GM21717 (cell line): Measurements from ENCODE around the gene RNF215.
"Not testable (repeated sequence)": the region's sequence is repeated elsewhere in the genome, so short reads cannot be mapped to it uniquely, and the experiment has no call there.

Experiments used
- ATAC-seq: cut with Tn5 transposase; IDR thresholded peaks from one replicate; pipeline ENCODE4 v1.9.1; 2021; ENCODE audit warnings: mild to moderate bottlenecking, moderate library complexity; ENCODE audit not compliant: unreplicated experiment

The RNF215 gene

DNA sequence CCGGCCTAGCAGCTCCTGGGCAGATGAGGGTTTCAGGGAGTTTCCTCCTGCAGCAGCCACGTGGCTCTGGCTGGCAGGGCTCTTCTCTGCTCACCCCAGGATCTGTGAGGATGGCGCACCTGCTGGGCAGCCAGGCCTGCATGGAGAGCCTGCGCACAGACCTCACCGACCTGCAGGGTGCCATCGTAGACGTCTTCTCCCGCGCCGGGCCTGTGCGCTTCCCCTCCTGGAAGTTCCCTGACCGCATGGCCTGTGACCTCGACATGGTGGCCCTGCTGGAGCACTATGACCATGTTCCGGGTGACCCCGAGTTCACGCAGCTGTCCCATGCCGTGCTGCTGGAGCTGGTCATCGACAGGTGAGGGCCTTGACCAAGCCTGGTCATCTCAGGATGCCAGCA lies 21.3 kb downstream of the RNF215 start:
- no peak for ATAC-seq

DNA sequence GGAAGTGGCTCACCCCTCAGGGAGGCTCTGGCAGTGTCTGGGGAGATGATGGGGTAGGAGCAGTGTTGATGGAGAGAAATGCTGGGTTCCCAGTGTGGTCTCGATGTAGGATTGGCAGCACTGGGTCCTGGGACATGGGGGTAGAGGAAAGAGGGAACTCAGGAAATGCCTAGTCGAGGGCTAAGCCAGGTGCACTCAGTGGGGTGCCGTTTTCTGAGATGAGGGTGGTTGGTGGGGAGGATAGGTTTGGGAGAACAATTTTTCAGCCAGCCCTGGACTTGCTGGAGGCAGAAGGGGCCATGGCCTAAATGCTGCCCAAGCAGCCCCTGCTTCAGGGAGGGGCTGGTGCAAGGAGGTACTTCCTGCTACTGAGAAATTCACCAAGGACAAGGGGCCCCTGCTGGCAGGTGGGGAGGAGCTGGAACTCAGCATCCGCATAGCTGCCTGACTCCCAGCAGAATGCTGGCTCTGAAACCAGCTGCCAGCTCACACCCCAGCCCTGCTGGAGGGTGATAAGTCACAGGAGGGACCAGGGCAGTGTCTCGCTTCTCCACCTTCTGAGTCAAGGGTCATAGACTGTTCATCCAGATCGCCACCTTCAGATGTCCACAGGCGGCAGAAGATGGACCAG lies 24.4 kb downstream of the RNF215 start:
- ATAC-seq = no peak

DNA sequence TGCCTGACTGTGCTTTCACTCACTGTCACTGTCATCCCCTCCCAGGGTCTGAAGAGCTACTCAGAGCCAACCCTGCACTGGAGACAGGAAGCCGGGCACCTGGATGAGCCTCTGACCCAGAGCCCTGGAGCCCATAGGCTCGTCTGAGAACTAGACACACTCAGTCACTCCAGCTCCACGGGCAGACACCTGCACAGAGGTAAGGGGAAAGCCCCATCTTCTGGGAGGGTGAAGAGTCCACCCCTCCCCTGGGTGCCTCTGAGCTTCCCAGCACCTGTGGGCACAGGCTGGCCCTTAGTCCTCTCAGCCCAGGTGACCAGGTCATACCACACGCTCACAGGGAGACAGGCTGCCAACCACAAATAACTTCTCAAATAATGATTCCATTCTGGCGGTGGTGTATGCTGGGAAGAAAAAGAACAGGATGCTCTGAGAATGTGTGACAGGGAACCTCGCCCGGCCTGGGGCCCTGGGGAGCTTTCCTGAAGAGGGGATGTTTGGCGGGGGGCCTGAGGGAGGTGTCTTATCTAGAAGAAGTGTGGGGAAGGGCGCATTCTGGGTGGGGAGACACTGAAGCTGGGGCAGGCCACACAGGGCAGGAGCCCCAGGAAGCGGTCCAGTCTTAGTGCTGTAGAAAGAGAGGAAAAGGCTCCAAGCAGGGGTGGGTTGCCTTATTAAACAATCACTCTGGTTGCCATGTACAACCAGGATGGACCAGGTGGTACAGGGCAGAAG lies 25.1 kb downstream of the RNF215 start:
- ATAC-seq = no peak

DNA sequence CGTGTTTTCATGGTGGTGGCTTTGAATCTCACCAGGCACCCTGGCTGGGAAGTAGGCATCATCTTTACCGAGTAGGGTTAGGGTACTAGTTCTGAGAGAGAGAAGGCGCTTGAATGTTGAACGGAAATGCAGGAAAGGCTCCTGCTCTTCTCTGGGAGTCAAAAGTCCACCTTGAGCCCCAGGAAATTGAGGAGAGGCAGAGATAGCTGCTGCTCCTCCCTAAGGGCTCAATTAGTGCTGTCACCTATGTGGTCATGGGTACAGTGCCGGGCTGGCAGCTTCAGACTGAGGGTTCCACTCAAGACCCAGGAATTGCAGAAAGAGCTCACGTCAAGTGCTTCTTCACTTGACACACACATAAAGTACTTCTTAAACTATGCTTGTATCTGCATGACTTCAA lies 28.7 kb downstream of the RNF215 start:
- no peak for ATAC-seq

DNA sequence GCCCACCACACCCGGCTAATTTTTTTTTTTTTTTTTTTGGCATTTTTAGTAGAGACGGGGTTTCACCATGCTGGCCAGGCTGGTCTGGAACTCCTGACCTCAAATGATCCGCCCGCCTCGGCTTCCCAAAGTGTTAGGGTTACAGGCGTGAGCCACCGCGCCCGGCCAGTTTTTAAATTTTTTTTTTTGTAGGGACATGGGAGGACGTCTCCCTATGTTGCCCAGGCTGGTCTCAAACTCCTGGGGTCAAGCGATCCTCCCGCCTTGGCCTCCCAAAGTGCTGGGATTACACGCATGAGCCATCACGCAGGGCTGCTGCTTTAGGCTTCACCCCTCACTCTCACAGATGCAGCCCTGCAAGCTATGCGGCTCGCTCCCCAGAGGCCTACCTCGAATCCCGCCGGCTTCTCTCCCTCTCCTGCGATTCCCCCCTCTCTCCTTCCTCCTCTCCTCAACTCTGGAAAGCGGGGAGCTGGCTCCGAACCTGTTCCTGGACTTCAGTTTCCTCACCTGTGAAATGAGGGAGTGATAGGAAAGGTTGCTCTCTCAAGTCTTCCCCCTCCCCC lies 29.5 kb downstream of the RNF215 start:
- ATAC-seq = no peak

DNA sequence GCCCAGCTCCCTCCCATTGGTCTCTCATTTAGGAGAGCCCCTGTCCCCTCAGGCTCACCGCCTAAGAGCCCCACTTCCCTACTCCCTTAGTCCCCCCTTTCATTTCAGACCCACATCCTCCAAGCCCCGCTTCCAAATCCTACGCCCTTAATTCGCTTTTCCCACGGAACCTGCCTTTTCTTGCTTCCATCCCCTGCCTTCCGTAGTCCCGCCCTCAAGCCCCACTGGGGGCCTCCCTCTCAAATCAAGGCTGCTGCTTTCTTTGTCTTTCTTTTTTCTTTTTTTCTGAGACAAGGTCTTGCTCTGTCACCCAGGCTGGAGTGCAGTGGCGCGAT lies 30.0 kb downstream of the RNF215 start:
- ATAC-seq = no peak

DNA sequence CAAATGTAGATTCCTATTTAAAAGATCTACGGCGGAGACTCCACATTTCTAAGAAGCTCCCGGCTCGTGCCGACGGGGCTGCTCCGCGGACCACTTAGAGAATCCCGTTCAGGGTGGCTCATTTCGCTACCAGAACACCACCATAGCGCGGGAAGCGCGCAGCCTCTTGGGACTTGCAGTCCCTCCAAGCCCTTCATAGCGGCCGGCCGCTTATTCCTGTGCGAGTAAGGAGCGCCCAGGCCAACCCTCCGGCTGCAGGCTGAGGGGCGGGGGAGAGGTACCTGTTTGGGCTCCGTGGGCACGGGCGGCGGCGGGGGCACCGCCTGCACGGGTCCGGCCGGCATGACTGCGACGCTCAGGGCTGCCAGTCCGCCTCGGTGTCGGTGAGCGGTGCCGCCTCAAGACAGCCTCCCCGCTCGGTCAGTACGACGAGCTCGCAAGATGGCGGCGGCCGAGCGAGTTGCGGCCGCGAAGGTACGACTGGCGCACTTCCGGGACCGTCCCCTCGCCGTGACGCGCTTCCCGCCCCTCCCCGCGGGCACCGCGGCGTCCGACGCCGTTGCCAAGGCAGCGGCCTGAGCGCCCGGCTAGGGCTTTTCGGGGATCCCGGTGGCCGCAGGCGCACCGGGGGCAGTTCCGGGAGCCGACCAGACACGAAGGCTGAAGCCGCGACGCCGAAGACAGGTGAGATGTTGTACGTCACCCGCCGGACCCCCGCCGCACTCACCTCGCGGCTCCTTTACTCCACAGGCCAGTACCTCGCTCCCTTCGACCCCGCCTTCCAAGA lies 30.6 kb downstream of the RNF215 start, which contains the start of the genes CCDC157 and SF3A1:
TSS of gene CCDC157 (plus strand) at position 559 of the 787 bp plus-strand sequence. CDS start 8,994 bp downstream, outside the sequence.
TSS of gene SF3A1 (minus strand) at position 446 of the 787 bp plus-strand sequence. CDS start at position 344, 102 bp downstream.
- peak; percentile 81 for ATAC-seq

DNA sequence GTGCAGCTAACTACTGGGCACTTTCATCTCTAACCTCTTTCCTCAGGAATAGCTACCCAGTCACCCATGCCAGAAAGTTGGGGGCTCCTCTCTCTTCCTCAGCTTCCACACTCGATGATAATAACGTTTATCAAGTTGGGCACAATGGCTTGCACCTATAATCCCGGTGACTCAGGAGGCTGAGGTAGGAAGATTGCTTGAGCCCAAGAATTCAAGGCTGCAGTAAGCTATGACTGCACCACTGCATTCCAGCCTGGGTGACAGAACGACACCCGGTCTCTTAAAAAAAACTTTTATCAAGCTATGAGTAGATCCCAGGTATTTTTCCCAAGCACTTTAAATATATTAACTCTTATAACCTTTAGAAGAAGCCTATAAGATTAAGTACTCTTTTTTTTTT lies 32.6 kb downstream of the RNF215 start:
- ATAC-seq = no peak

DNA sequence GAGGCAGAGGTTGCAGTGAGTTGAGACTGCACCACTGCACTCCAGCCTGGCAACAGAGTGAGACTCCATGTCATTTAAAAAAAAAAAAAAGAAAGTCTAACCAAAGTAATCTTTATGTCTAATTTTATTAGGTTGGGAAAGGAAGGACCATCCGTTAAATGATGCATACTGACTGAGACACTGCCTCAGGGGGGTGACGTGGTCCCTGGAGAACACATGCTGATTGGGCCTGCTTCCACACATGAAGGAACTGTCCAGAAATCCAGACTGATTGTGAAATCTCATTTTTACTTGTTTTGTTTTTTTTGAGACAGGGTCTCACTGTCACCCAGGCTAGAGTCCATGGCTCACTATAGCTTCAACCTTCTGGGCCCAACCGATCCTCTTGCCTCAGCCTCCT lies 36.0 kb downstream of the RNF215 start:
- no peak for ATAC-seq

DNA sequence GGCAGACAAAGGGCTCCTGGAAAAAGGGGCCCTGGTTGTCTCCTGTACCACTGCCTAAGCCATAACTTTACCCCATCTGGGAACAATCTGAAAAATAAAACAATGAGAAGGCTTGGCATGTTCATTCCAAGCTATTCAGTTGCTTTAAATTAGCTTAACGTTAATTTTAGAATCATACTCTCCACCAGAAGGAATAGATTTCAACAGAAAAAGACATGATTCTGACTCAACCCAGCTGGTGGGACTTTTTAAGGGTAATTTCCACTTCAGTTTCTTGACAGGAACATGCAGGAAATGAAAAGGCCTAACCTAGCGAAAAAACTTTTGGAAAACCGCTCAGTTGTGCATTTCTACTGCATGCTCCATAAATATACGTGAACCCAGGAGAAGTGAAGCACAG lies 38.4 kb downstream of the RNF215 start:
- no peak for ATAC-seq

DNA sequence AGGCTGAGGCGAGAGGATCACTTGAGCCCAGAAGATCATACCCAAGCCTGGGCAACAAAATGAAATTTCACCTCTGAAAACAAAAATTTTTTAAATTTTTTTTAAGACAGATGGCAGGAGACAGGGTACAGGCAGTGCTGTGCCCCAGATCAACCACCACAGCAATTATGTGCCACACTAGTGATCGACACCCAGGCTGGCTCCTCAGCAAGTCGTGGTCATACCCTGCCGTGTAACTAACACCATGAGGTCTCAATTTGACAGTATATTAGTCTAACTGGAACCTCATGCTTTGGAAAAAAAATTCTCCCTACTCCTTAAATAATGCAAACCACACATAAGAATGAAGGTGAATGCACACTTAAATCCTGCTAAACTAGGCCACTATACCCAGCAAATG lies 38.8 kb downstream of the RNF215 start:
- no peak for ATAC-seq

DNA sequence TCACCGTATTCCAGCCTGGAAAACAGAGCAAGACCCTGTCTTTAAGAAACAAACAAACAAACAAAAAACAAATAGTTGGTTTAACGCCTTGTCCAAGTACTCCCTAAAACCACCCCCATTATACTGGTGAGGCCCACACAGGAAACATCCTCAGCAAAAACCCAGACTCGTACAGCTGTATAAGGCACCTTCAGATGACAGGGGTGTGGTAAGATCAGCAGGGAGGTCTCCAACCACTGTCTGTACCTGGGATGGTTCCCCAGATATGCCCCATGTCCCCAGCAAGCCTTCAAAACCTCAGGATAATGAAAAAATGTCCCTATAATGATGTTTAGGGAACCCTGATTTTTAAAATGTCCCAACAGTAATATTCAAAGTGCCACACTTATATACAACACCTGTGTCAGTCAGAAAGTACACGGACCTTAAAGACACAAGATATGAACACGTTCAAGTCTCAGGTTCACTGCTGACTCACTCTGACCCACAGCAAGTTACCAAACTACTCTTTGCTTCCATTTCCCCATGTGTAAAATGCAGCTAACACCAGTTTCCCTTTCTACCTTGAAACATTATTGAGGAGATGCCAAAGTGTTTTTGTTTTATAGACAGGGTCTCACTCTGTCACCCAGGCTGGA lies 39.8 kb downstream of the RNF215 start:
- no peak for ATAC-seq

DNA sequence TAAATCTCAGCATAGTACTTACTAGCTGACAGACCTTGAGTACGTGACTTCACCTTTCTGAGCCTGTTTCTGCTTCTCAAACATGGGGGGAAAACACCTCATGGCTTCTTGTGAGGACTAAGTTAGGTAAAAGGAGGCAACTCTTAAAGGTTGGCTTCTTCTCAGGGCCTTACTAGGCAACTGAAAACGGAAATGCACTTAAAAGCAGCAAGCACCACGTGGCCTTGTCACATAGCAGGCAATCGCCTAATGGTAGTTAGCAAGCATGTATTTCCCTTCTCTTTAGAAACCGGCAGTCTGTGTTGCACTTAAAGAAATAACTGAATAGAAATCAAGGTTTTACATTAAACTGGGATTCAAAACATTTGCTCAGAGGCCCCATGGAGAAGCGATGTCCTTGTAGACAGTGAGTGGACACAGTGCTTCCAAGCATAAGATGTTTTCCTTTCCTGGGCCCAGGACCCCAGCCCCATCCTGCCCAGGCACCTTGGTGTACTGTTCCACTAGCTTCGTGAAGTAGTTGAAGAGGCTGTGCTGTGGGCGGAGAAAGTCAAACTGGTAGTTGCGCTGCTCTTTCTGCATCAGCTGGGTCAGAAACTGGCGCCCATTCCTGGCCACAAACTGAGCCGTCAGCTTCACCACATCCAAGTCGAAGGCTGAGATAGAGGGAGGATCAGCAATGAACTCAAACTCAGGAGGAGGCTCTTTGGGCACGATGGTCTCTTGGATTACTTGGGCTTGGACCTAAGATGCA lies 42.6 kb downstream of the RNF215 start:
- no peak for ATAC-seq

DNA sequence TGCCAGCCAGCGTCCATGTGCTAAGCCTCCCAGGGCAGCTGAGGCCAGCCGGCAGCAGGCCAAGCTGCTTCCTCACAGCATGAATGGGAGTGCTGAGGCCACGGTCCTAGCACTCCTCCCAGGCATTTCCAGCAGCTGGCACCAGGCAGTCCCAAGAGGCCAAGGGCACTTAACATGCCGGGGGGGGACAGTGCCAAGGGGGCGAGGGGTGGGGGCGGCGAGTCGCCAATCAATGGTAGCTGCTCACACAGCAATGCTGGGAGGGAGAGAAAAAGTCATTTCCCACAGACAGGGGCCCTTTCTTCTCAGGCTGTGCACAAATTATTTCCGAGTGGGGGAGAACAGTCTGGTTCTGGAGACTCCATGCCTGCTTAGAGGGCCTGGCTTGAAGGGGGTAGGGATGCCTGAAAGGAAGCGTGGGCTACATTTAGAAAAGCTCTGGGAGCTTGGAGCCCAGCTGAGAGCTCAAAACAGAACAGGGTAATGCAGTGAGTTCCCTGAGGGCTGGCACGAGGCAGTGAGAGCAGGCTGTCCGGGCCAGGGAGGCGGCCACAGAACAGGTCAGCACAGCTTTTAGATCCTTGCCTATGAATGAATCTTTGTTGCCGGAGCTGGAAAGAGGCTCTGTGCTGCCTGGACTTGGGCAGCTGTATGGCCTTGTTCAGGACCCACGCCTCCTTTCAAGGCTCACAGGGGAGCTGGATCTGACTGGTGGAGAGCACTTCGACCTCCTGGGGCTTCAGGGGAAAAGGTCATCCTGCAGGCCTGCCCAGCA lies 46.1 kb downstream of the RNF215 start:
- ATAC-seq = no peak

DNA sequence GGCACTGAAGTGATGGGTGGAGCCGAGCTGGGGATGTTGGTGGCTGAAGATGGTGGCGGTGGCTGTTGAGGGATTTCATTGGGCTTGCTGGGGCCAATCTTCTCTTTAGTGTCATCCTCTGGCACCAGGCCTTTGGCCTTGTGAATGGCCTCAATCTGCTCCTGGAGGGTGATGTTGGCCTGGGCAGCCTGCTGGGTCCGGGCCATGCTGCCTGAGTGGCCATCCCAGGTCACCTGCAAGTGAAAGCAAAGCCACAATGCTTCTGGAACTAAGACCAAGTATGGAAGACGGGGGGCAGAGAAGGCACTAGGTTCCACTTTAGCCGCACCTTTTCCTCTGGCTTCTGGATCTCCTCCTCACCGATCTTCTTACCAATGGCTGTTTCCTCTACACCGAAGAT lies 48.4 kb downstream of the RNF215 start:
- ATAC-seq = no peak

DNA sequence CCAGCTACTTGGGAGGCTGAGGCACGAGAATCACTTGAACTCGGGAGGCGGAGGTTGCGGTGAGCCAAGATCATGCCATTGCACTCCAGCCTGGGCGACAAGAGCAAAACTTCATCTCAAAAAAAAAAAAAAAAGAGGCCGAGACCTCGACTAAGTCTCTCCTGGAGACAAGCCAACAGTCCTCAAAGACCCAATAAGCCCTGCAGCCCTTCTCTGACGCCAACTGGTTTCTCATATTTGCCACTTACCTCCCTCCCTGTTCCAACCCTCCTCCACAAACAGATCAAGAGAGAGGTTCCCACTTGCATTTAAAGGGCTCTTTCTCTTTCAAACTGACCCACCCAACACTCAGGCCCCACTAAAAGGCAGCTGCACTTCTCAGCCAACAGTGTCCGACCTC lies 48.9 kb downstream of the RNF215 start:
- ATAC-seq = not testable (repeated sequence)

DNA sequence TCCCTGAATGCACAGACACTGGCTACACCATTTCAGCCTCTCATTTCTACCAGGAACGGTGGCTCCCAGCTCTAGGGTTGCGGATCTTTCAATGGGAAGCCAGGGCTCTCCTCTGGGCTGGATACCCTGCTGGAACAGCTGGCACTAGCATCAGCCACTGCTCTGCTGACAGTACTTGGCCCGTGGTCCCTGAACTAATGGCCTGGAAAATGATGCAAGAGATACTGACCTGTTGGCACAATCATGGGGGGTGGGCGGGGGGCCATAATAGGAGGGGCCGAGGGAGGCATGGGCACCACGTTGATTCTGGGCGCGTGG lies 49.8 kb downstream of the RNF215 start:
- no peak for ATAC-seq

DNA sequence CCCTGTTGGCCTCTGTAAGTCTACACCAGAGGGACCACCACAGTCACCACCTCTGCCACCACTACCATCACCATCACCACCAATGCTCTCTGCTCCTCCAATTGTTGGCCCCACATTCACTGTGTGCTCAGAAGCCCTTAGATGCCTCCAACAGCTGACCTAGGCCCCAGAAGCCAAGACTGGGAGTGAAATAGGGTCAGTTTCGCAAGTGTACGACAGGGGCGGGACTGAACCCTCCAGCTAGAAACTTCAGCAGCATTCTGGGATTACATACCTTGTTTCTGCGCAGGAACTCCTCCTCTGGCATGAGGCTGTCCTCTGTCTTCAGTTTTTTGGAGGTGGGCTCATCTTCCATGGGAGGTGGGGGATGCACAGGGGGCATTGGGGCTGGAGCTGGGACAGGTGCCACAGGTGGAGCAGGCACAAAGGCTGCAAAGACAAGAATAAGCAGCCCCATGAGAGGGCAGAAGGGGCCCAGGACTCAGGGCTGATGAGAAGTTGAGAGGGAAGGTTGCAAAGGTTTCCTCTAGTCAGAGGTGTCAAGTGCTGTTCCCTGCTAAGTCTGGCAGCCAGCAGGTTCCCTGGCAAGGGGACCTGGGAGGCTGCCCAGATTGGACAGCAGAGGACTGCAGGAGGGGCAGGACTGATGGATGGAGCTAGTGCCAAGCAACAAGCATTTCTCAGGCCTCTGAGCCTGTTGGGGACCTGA lies 50.3 kb downstream of the RNF215 start:
- ATAC-seq = no peak

DNA sequence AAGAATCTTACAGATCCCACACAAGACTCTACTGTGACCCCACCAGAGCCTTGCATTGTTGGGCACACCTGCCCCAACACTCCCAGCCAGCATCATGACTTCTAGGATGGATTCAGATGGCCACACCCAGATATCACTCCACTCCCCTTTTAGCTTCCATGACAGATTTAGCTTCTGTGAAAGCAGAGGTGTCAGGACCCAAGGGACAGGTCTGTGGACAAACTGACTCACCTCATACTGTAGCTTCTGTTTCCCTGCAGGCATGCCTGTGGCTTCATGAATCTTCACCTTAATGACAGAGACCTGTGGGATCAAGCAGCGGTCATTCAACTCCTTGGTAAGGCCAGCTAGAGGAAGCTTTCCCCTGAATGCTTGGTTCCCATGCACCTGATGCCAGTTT lies 52.0 kb downstream of the RNF215 start:
- ATAC-seq = no peak
